ENCODE data around the gene HSP90AA1. TPM values are rescaled to one million over a fixed set of nuclear protein-coding genes. Genes with fewer than 3 reads are reported as not detected.

The HSP90AA1 gene
- total RNA-seq, 4 donors from 2014 or later, result 240 to 651 (median 430) TPM

DNA sequence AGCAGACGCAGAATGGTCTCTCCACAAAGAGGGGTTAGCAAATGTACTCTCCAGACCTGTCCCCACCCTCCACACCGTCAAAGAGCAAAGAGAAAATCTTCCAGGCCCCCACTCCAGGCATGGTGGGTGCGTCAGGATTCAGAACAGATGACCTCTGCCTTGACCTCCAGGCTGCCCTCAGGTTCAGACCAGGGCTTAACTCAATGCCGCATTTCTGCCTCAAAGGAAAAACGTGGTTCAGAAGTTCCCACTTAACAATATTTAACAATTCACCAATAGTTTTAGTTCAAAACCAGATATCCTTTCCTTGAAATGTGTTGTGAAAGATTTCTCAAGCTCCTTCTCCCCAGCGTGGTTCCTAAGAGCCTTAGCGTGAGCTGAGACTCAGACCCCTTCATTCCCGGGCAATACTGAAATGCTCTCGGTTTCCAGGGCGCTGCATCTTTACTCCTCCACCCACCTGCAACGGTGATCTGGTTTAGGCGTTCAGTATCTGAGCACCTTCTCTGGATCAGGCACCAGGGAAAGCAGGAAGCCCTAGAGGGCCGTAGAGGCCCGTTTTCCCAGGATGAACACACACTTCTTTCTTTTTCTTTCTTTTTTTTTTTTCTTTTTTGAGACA lies 22.9 kb downstream of the HSP90AA1 start:
- H3K27ac ChIP-seq, result peak overlapping the region; percentile 1
- 56% methylated on average over 14 of the region's 14 CpGs for WGBS
- TF ChIP-seq POLR2AphosphoS5 (IDR thresholded peaks at IDR 0.05), result no peak
- no peak for TF ChIP-seq POLR2A (IDR thresholded peaks at IDR 0.05)
- TF ChIP-seq, protein P1, sequence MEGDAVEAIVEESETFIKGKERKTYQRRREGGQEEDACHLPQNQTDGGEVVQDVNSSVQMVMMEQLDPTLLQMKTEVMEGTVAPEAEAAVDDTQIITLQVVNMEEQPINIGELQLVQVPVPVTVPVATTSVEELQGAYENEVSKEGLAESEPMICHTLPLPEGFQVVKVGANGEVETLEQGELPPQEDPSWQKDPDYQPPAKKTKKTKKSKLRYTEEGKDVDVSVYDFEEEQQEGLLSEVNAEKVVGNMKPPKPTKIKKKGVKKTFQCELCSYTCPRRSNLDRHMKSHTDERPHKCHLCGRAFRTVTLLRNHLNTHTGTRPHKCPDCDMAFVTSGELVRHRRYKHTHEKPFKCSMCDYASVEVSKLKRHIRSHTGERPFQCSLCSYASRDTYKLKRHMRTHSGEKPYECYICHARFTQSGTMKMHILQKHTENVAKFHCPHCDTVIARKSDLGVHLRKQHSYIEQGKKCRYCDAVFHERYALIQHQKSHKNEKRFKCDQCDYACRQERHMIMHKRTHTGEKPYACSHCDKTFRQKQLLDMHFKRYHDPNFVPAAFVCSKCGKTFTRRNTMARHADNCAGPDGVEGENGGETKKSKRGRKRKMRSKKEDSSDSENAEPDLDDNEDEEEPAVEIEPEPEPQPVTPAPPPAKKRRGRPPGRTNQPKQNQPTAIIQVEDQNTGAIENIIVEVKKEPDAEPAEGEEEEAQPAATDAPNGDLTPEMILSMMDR (IDR thresholded peaks at IDR 0.05), result no peak
- no peak for TF ChIP-seq EP300 (IDR thresholded peaks at IDR 0.05)
- H3K36me3 ChIP-seq, result no peaks in the 10 kb centered on the region
- peaks cover 12% of the 10 kb centered on the region for H3K4me1 ChIP-seq
- no peaks in the 10 kb centered on the region for H3K27me3 ChIP-seq
- DNase-seq (ENCODE audit: low spot score in 2 of 2), result no peak
- H3K4me3 ChIP-seq, result no peak overlapping the region
- H3K9me3 ChIP-seq, result no peaks in the 10 kb centered on the region

DNA sequence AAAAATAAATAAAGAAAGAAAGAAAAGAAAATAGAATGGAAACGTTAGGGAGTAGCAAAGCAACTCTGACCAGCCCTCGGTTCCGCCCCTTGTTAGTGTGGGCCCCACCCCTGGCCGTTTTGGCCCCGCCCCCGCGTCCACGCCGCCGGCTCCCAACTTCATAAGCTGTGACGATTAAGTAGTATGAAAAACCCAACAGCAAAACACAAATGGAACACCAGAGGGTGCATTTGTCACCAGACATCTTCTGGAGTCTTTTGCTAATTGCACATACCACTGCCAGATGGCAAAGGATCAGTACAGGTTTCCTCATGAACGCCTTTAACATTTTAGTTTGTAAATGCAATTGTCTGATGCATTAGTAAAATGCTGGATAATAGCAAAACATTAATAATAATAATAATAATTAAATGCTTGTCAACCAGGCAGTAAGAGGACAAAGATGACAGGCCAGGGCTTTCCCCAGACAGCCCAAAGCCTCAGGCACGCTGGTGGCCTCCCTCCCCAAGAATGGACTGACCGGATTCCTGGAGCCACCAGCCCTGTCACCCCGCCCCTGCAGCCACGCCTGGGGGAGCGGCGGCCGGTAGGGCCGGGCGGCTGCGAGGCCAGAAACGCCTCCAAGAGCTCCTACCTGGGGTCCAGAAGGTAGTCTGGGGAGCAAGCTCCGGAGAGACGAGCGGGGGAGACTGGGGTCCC lies 23.6 kb downstream of the HSP90AA1 start:
- H3K27ac ChIP-seq, result peak overlapping the region; percentile 1
- TF ChIP-seq, protein P1 (IDR thresholded peaks at IDR 0.05), result peak; percentile 54 to 60
- no peak for TF ChIP-seq POLR2AphosphoS5 (IDR thresholded peaks at IDR 0.05)
- no peak for TF ChIP-seq EP300 (IDR thresholded peaks at IDR 0.05)
- TF ChIP-seq POLR2A (IDR thresholded peaks at IDR 0.05), result no peak
- H3K27me3 ChIP-seq, result no peaks in the 10 kb centered on the region
- H3K36me3 ChIP-seq, result no peaks in the 10 kb centered on the region
- H3K4me3 ChIP-seq, result no peak overlapping the region
- DNase-seq (ENCODE audit: low spot score in 2 of 2), result peak; percentile 92 to 95
- H3K4me1 ChIP-seq, result peaks cover 12% of the 10 kb centered on the region
- no peaks in the 10 kb centered on the region for H3K9me3 ChIP-seq
- WGBS, result 15% methylated on average over 24 of the region's 26 CpGs

GRCh38 chr14:102058961-102059360 lies 27.9 kb downstream of the HSP90AA1 start:
- H3K36me3 ChIP-seq, result peaks cover 2% of the 10 kb centered on the region
- no peak for TF ChIP-seq POLR2A (IDR thresholded peaks at IDR 0.05)
- TF ChIP-seq, protein P1 (IDR thresholded peaks at IDR 0.05), result no peak
- TF ChIP-seq POLR2AphosphoS5 (IDR thresholded peaks at IDR 0.05), result no peak
- no peak for TF ChIP-seq EP300 (IDR thresholded peaks at IDR 0.05)
- no peak overlapping the region for H3K4me3 ChIP-seq
- no peaks in the 10 kb centered on the region for H3K9me3 ChIP-seq
- no peak for DNase-seq (ENCODE audit: low spot score in 2 of 2)
- 64% methylated on average over 5 of the region's 5 CpGs for WGBS
- no peaks in the 10 kb centered on the region for H3K27me3 ChIP-seq
- H3K27ac ChIP-seq, result no peak overlapping the region
- H3K4me1 ChIP-seq, result peaks cover 12% of the 10 kb centered on the region

GRCh38 chr14:102058146-102058545 lies 28.7 kb downstream of the HSP90AA1 start:
- WGBS, result 70% methylated on average over 7 of the region's 7 CpGs
- Histone ChIP-seq H3K9me3 (no peaks in the 10 kb centered on the region), H3K4me1 (peaks cover 6% of the 10 kb centered on the region), H3K36me3 (peaks cover 6% of the 10 kb centered on the region), H3K27me3 (no peaks in the 10 kb centered on the region), H3K4me3 (no peak overlapping the region), H3K27ac (no peak overlapping the region)
- DNase-seq (ENCODE audit: low spot score in 2 of 2), result no peak
- no peak for TF ChIP-seq POLR2AphosphoS5 (IDR thresholded peaks at IDR 0.05)

GRCh38 chr14:102057480-102058114 lies 29.2 kb downstream of the HSP90AA1 start:
- H3K4me1 ChIP-seq, result peaks cover under 1% of the 10 kb centered on the region

More at GRCh38 chr14:102057480-102058114, 29.2 kb downstream of the HSP90AA1 start:
- Histone ChIP-seq H3K27me3 (no peaks in the 10 kb centered on the region), H3K27ac (no peak overlapping the region), H3K9me3 (no peaks in the 10 kb centered on the region), H3K4me3 (no peak overlapping the region), H3K36me3 (peaks cover 12% of the 10 kb centered on the region)
- 66% methylated on average over 10 of the region's 10 CpGs for WGBS
- TF ChIP-seq POLR2A (IDR thresholded peaks at IDR 0.05) (no peak), EP300 (IDR thresholded peaks at IDR 0.05) (no peak), POLR2AphosphoS5 (IDR thresholded peaks at IDR 0.05) (no peak)
- TF ChIP-seq, protein P1 (IDR thresholded peaks at IDR 0.05), result no peak
- DNase-seq (ENCODE audit: low spot score in 2 of 2), result no peak

All from suprapubic skin (tissue), 4 donors.